ENCODE measurements around the gene ANK3.

DNA sequence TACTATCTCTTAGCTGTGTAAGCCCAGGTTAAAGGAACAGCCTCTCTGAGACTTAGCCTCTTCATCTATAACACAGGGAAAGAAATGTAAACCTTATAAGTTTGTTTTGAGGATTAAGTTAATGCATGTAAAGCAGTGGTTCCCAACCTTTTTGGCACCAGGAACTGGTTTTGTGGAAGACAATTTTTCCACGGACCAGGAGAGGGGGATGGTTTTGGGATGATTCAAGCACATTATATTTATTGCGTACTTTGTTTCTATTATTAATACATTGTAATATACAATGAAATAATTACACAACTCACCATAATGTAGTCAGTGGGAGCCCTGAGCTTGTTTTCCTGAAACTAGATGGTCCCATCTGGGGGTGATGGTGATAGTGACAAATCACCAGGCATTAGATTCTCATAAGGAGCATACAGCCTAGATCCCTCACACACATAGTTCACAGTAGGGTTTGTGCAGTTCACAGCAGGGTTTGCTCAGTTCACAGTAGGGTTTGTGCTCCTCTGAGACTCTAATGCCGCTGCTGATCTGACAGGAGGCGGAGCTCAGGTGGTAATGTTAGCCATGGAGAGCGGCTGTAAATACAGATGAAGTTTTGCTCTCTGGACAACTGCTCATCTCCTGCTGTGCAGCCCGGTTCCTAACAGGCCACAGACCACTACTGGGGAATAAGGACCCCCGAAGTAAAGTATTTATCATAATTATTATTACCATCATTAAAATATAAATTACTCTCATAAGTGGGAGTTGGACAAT is 41.3 kb upstream of the ANK3 start:
- TF ChIP-seq, protein P1, sequence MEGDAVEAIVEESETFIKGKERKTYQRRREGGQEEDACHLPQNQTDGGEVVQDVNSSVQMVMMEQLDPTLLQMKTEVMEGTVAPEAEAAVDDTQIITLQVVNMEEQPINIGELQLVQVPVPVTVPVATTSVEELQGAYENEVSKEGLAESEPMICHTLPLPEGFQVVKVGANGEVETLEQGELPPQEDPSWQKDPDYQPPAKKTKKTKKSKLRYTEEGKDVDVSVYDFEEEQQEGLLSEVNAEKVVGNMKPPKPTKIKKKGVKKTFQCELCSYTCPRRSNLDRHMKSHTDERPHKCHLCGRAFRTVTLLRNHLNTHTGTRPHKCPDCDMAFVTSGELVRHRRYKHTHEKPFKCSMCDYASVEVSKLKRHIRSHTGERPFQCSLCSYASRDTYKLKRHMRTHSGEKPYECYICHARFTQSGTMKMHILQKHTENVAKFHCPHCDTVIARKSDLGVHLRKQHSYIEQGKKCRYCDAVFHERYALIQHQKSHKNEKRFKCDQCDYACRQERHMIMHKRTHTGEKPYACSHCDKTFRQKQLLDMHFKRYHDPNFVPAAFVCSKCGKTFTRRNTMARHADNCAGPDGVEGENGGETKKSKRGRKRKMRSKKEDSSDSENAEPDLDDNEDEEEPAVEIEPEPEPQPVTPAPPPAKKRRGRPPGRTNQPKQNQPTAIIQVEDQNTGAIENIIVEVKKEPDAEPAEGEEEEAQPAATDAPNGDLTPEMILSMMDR (conservative IDR thresholded peaks at IDR 0.05; ENCODE audit: low read depth in 2 of 2) = no peak
- TF ChIP-seq EZH2 (IDR thresholded peaks at IDR 0.05; ENCODE audit: low read depth, unreplicated experiment) = no peak
- TF ChIP-seq, protein P2, sequence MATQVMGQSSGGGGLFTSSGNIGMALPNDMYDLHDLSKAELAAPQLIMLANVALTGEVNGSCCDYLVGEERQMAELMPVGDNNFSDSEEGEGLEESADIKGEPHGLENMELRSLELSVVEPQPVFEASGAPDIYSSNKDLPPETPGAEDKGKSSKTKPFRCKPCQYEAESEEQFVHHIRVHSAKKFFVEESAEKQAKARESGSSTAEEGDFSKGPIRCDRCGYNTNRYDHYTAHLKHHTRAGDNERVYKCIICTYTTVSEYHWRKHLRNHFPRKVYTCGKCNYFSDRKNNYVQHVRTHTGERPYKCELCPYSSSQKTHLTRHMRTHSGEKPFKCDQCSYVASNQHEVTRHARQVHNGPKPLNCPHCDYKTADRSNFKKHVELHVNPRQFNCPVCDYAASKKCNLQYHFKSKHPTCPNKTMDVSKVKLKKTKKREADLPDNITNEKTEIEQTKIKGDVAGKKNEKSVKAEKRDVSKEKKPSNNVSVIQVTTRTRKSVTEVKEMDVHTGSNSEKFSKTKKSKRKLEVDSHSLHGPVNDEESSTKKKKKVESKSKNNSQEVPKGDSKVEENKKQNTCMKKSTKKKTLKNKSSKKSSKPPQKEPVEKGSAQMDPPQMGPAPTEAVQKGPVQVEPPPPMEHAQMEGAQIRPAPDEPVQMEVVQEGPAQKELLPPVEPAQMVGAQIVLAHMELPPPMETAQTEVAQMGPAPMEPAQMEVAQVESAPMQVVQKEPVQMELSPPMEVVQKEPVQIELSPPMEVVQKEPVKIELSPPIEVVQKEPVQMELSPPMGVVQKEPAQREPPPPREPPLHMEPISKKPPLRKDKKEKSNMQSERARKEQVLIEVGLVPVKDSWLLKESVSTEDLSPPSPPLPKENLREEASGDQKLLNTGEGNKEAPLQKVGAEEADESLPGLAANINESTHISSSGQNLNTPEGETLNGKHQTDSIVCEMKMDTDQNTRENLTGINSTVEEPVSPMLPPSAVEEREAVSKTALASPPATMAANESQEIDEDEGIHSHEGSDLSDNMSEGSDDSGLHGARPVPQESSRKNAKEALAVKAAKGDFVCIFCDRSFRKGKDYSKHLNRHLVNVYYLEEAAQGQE (IDR thresholded peaks at IDR 0.05; ENCODE audit: unreplicated experiment) = no peak
- TF ChIP-seq POLR2AphosphoS5 (IDR thresholded peaks at IDR 0.05; ENCODE audit: low read depth) = no peak
- TF ChIP-seq CREB1 (CRISPR knock-in tag; IDR thresholded peaks at IDR 0.05; ENCODE audit: low read depth) = no peak
- TF ChIP-seq EZH2phosphoT487 (IDR thresholded peaks at IDR 0.05; ENCODE audit: unreplicated experiment) = no peak
- TF ChIP-seq ZNF114 (CRISPR knock-in tag; IDR thresholded peaks at IDR 0.05) = no peak
- TF ChIP-seq JUNB (IDR thresholded peaks at IDR 0.05; ENCODE audit: unreplicated experiment) = no peak
- TF ChIP-seq ZNF462 (CRISPR knock-in tag; IDR thresholded peaks at IDR 0.05) = no peak
- TF ChIP-seq ETS1 (IDR thresholded peaks at IDR 0.05) = no peak
- TF ChIP-seq ZNF331 (CRISPR knock-in tag; IDR thresholded peaks at IDR 0.05; ENCODE audit: low read depth) = no peak

Data from GM23338 (cell line).